CD8-positive, alpha-beta memory T cell (primary cell): ENCODE data around the gene STRIP1. TPM values are rescaled to one million over a fixed set of nuclear protein-coding genes. Genes with fewer than 3 reads are reported as not detected.

ENCODE experiments used
- CTCF ChIA-PET: fragments of 350-600 bp; sonication (Branson Sonifier 250); formaldehyde crosslinking; loops from one replicate; lab custom pipeline; 2021; ENCODE audit warnings: antibody characterized with exemption; lab: Charles Lee
- POLR2A ChIA-PET: fragments of 350-600 bp; sonication (Branson Sonifier 250); formaldehyde crosslinking; loops from one replicate; lab custom pipeline; 2021; ENCODE audit warnings: antibody characterized with exemption; lab: Charles Lee
- DNase-seq, 5 donors: peaks; one replicate each; pipeline versions ENCODE4 v3.0.0 to v3.0.0-alpha.2; 2020 to 2022; ENCODE audit warnings: mixed read lengths in 1 of 5
- H3K27ac ChIP-seq: one replicate; pipeline ENCODE4 v1.7.0; 2013; ENCODE audit warnings: low read depth, mild to moderate bottlenecking, low read length, moderate library complexity
- H3K27me3 ChIP-seq: 2 replicates; pipeline ENCODE4 v1.7.0; 2013; ENCODE audit warnings: low read length, mild to moderate bottlenecking; ENCODE audit not compliant: insufficient read depth, poor library complexity, severe bottlenecking
- H3K36me3 ChIP-seq: 2 replicates; pipeline ENCODE4 v1.7.0; 2013; ENCODE audit warnings: mild to moderate bottlenecking, low read length, moderate library complexity; ENCODE audit not compliant: insufficient read depth
- H3K4me1 ChIP-seq: 2 replicates; pipeline ENCODE4 v1.7.0; 2013; ENCODE audit warnings: mild to moderate bottlenecking, low read length, moderate library complexity; ENCODE audit not compliant: insufficient read depth
- H3K4me3 ChIP-seq: 2 replicates; pipeline ENCODE4 v1.7.0; 2013; ENCODE audit warnings: mild to moderate bottlenecking, low read length
- H3K9me3 ChIP-seq: 2 replicates; pipeline ENCODE4 v1.7.0; 2013; ENCODE audit warnings: mild to moderate bottlenecking, low read length
- H3K27ac Mint-ChIP-seq, 8 donors: one replicate each; pipeline ENCODE4 v1.8.0; 2020 to 2021; ENCODE audit warnings: mixed read lengths in 8 of 8, mild to moderate bottlenecking in 6 of 8, inconsistent platforms in 3 of 8, moderate library complexity in 3 of 8
- H3K27me3 Mint-ChIP-seq, 2 donors: one replicate each; pipeline ENCODE4 v1.8.0; 2020 to 2021; ENCODE audit warnings: mixed read lengths in 2 of 2, mild to moderate bottlenecking in 1 of 2, moderate library complexity in 1 of 2
- H3K36me3 Mint-ChIP-seq, 3 donors: one replicate each; pipeline ENCODE4 v1.8.0; 2020 to 2021; ENCODE audit warnings: mixed read lengths in 3 of 3, inconsistent platforms in 1 of 3, mild to moderate bottlenecking in 1 of 3
- H3K4me1 Mint-ChIP-seq, 3 donors: one replicate each; pipeline ENCODE4 v1.8.0; 2020 to 2021; ENCODE audit warnings: mixed read lengths in 3 of 3, inconsistent platforms in 1 of 3, mild to moderate bottlenecking in 1 of 3
- H3K4me3 Mint-ChIP-seq, 7 donors: one replicate each; pipeline ENCODE4 v1.8.0; 2020 to 2021; ENCODE audit warnings: mixed read lengths in 7 of 7, mild to moderate bottlenecking in 6 of 7, moderate library complexity in 4 of 7, inconsistent platforms in 2 of 7
- H3K9me3 Mint-ChIP-seq, 5 donors: one replicate each; pipeline ENCODE4 v1.8.0; 2020 to 2022; ENCODE audit warnings: mixed read lengths in 5 of 5, mild to moderate bottlenecking in 3 of 5, moderate library complexity in 2 of 5, inconsistent platforms in 1 of 5
- polyA plus RNA-seq: library from polyadenylated mRNA; unstranded; fragments of 300-500 nt; fragmentation: Illumina TruSeq; gene quantifications from one replicate; pipeline ENCODE4 v1.2.3, GENCODE V29; 2021
- total RNA-seq, 2 experiments: library from RNA; stranded (reverse); gene quantifications; one replicate each; pipeline ENCODE4 v1.2.3, GENCODE V29; 2021

Gene STRIP1
- total and polyA plus RNA-seq, 3 experiments from 2014 or later, result 27.7 to 37.3 (median 35.1) TPM

GRCh38 chr1:110092991-110093390, 58.6 kb downstream of the STRIP1 start:
- Mint-ChIP-seq H3K4me3 (no peak overlapping the region), H3K36me3 (no peaks in the 10 kb centered on the region), H3K9me3 (no peaks in the 10 kb centered on the region), H3K4me1 (no peaks in the 10 kb centered on the region), H3K27ac (peak overlapping the region in 1 of 8 donors; percentile 44), H3K27me3 (peaks cover 21 to 44% of the 10 kb centered on the region in 2 donors)
- H3K36me3 ChIP-seq, result no peaks in the 10 kb centered on the region
- no peaks in the 10 kb centered on the region for H3K9me3 ChIP-seq
- DNase-seq, result no peak
- H3K27ac ChIP-seq, result no peak overlapping the region
- H3K4me1 ChIP-seq, result no peaks in the 10 kb centered on the region
- ChIA-PET CTCF (interaction anchor here (2.1 kb wide), 1 partner anchor 10 kb away, joined by 9 read pairs; no protein-coding TSS in a partner anchor), POLR2A (no interaction called here)
- H3K4me3 ChIP-seq, result no peak overlapping the region
- H3K27me3 ChIP-seq, result no peaks in the 10 kb centered on the region

- Histone ChIP-seq H3K27ac (no peak overlapping the region), H3K4me1 (no peaks in the 10 kb centered on the region), H3K4me3 (no peak overlapping the region), H3K36me3 (no peaks in the 10 kb centered on the region), H3K9me3 (no peaks in the 10 kb centered on the region), H3K27me3 (no peaks in the 10 kb centered on the region)
- peaks cover 12 to 35% of the 10 kb centered on the region in 2 donors for H3K27me3 Mint-ChIP-seq
- ChIA-PET POLR2A (no interaction called here), CTCF (no interaction called here)
- no peaks in the 10 kb centered on the region for H3K4me1 Mint-ChIP-seq
- no peak for DNase-seq
- no peak overlapping the region for H3K4me3 Mint-ChIP-seq
- H3K36me3 Mint-ChIP-seq, result no peaks in the 10 kb centered on the region
- no peaks in the 10 kb centered on the region for H3K9me3 Mint-ChIP-seq
- no peak overlapping the region for H3K27ac Mint-ChIP-seq
Observed at GRCh38 chr1:110094931-110095654, 60.7 kb downstream of the STRIP1 start.

GRCh38 chr1:110097507-110098221, 63.2 kb downstream of the STRIP1 start:
- no peaks in the 10 kb centered on the region for H3K4me1 Mint-ChIP-seq
- no peak overlapping the region for H3K27ac Mint-ChIP-seq
- H3K27me3 Mint-ChIP-seq, result peaks cover 11 to 35% of the 10 kb centered on the region in 2 donors
- H3K9me3 Mint-ChIP-seq, result no peaks in the 10 kb centered on the region
- no peaks in the 10 kb centered on the region for H3K4me1 ChIP-seq
- no peaks in the 10 kb centered on the region for H3K36me3 Mint-ChIP-seq
- no peak overlapping the region for H3K4me3 ChIP-seq
- H3K27me3 ChIP-seq, result no peaks in the 10 kb centered on the region
- DNase-seq, result no peak
- H3K4me3 Mint-ChIP-seq, result no peak overlapping the region
- ChIA-PET CTCF (interaction anchor here (0.9 to 2.5 kb wide), 4 partner anchors 8 to 37 kb away, joined by 3 to 13 read pairs (median 8); no protein-coding TSS in a partner anchor), POLR2A (no interaction called here)
- no peak overlapping the region for H3K27ac ChIP-seq
- H3K36me3 ChIP-seq, result no peaks in the 10 kb centered on the region
- no peaks in the 10 kb centered on the region for H3K9me3 ChIP-seq

GRCh38 chr1:110098222-110099026, 64.0 kb downstream of the STRIP1 start:
- peaks cover 11 to 35% of the 10 kb centered on the region in 2 donors for H3K27me3 Mint-ChIP-seq
- no peak for DNase-seq
- H3K9me3 Mint-ChIP-seq, result no peaks in the 10 kb centered on the region

GRCh38 chr1:110100335-110100734, 65.9 kb downstream of the STRIP1 start:
- H3K36me3 Mint-ChIP-seq, result no peaks in the 10 kb centered on the region

More at GRCh38 chr1:110098222-110099026, 64.0 kb downstream of the STRIP1 start:
- no peaks in the 10 kb centered on the region for H3K27me3 ChIP-seq
- H3K4me3 ChIP-seq, result no peak overlapping the region
- ChIA-PET POLR2A (no interaction called here), CTCF (interaction anchor here (2.4 to 2.5 kb wide), 2 partner anchors 8 to 10 kb away, joined by 12 to 13 read pairs; no protein-coding TSS in a partner anchor)
- H3K36me3 ChIP-seq, result no peaks in the 10 kb centered on the region
- H3K9me3 ChIP-seq, result no peaks in the 10 kb centered on the region
- H3K36me3 Mint-ChIP-seq, result no peaks in the 10 kb centered on the region
- no peak overlapping the region for H3K27ac ChIP-seq
- H3K4me1 ChIP-seq, result no peaks in the 10 kb centered on the region
- no peaks in the 10 kb centered on the region for H3K4me1 Mint-ChIP-seq
- no peak overlapping the region for H3K4me3 Mint-ChIP-seq
- no peak overlapping the region for H3K27ac Mint-ChIP-seq

GRCh38 chr1:110102081-110102480, 67.7 kb downstream of the STRIP1 start:
- H3K9me3 Mint-ChIP-seq, result no peaks in the 10 kb centered on the region
- H3K27ac ChIP-seq, result no peak overlapping the region
- ChIA-PET CTCF (interaction anchor here (1.0 to 2.3 kb wide), 4 partner anchors 10 to 42 kb away, joined by 3 to 9 read pairs (median 7); no protein-coding TSS in a partner anchor), POLR2A (no interaction called here)
- no peak overlapping the region for H3K4me3 ChIP-seq
- H3K4me1 Mint-ChIP-seq, result no peaks in the 10 kb centered on the region
- H3K4me3 Mint-ChIP-seq, result no peak overlapping the region
- no peaks in the 10 kb centered on the region for H3K4me1 ChIP-seq
- peaks cover 4 to 14% of the 10 kb centered on the region in 2 donors for H3K27me3 Mint-ChIP-seq
- H3K36me3 Mint-ChIP-seq, result no peaks in the 10 kb centered on the region
- no peaks in the 10 kb centered on the region for H3K27me3 ChIP-seq
- no peaks in the 10 kb centered on the region for H3K9me3 ChIP-seq
- H3K36me3 ChIP-seq, result no peaks in the 10 kb centered on the region
- H3K27ac Mint-ChIP-seq, result no peak overlapping the region
- DNase-seq, result no peak

More at GRCh38 chr1:110100335-110100734, 65.9 kb downstream of the STRIP1 start:
- ChIA-PET POLR2A (no interaction called here), CTCF (interaction anchor here (1.2 kb wide), 3 partner anchors 9 to 71 kb away, joined by 3 read pairs; no protein-coding TSS in a partner anchor)
- Histone ChIP-seq H3K4me3 (no peak overlapping the region), H3K36me3 (no peaks in the 10 kb centered on the region), H3K27me3 (no peaks in the 10 kb centered on the region), H3K27ac (no peak overlapping the region), H3K4me1 (no peaks in the 10 kb centered on the region), H3K9me3 (no peaks in the 10 kb centered on the region)
- Mint-ChIP-seq H3K27me3 (peaks cover 11 to 28% of the 10 kb centered on the region in 2 donors), H3K4me1 (no peaks in the 10 kb centered on the region), H3K27ac (no peak overlapping the region), H3K4me3 (no peak overlapping the region), H3K9me3 (no peaks in the 10 kb centered on the region)
- DNase-seq, result no peak
